IMR-90 (cell line): ENCODE results near the gene ZNF732. TPM values are rescaled to one million over a fixed set of nuclear protein-coding genes. Genes with fewer than 3 reads are reported as not detected.

ENCODE experiments used
- ATAC-seq: fragments of 200-7000 bp; cut with Tn5 transposase; 2 replicates; pipeline ENCODE4 v1.9.1; 2020; ENCODE audit warnings: low read depth, mild to moderate bottlenecking, moderate library complexity
- BruUV-seq: library from RNA; stranded (reverse); fragments of 400-500 nt; replicated peaks from 2 replicates; lab custom pipeline; 2021; lab: Mats Ljungman, UMichigan
- CTCF ChIA-PET: fragments of 300-600 bp; formaldehyde crosslinking; extraction: SDS; loops from one replicate; lab custom pipeline; 2021; ENCODE audit warnings: antibody characterized with exemption; lab: Yijun Ruan, JAX
- POLR2A ChIA-PET: fragments of 300-600 bp; sonication (Branson Sonifier 250); formaldehyde crosslinking; loops from one replicate; lab custom pipeline; 2022; ENCODE audit warnings: antibody characterized with exemption; ENCODE audit not compliant: unreplicated experiment; lab: Charles Lee
- DNase-seq: peaks from one replicate; pipeline ENCODE4 v3.0.0; 2013
- H2AFZ ChIP-seq: replicated peaks from 2 replicates; pipeline ENCODE3; 2013; ENCODE audit warnings: low read length, mild to moderate bottlenecking; ENCODE audit not compliant: poor library complexity
- H2AK5ac ChIP-seq: 2 replicates; pipeline ENCODE4 v1.6.1; 2013; ENCODE audit warnings: low read depth, low read length, inconsistent platforms
- H2AK9ac ChIP-seq: replicated peaks from 2 replicates; pipeline ENCODE3; 2013; ENCODE audit warnings: mild to moderate bottlenecking, low read depth, low read length, moderate library complexity; ENCODE audit not compliant: poor library complexity
- H2BK120ac ChIP-seq: 2 replicates; pipeline ENCODE4 v1.6.1; 2013; ENCODE audit warnings: low read depth, low read length, inconsistent platforms
- H2BK15ac ChIP-seq: 3 replicates; pipeline ENCODE4 v1.6.1; 2013; ENCODE audit warnings: low read depth, low read length, inconsistent platforms
- H2BK20ac ChIP-seq: 2 replicates; pipeline ENCODE4 v1.6.1; 2013; ENCODE audit warnings: low read depth, mild to moderate bottlenecking, inconsistent platforms, low read length, moderate library complexity
- H2BK5ac ChIP-seq: 2 replicates; pipeline ENCODE4 v1.6.1; 2013; ENCODE audit warnings: mild to moderate bottlenecking, low read depth, low read length, inconsistent platforms; ENCODE audit not compliant: poor library complexity, severe bottlenecking
- H3K14ac ChIP-seq: replicated peaks from 2 replicates; pipeline ENCODE4 v1.6.1; 2013; ENCODE audit warnings: low read depth, low read length, inconsistent platforms
- H3K18ac ChIP-seq: 2 replicates; pipeline ENCODE4 v1.6.1; 2013; ENCODE audit warnings: low read depth, low read length, control low read depth
- H3K23ac ChIP-seq: 2 replicates; pipeline ENCODE4 v1.6.1; 2013; ENCODE audit warnings: low read depth, low read length, inconsistent platforms
- H3K27ac ChIP-seq: 2 replicates; pipeline ENCODE4 v1.5.1; 2013; ENCODE audit warnings: mild to moderate bottlenecking, control low read depth, low read length; ENCODE audit not compliant: insufficient read depth
- H3K27me3 ChIP-seq: 2 replicates; pipeline ENCODE4 v1.6.1; 2013; ENCODE audit warnings: low read length; ENCODE audit not compliant: control insufficient read depth, insufficient read depth
- H3K36me3 ChIP-seq: 2 replicates; pipeline ENCODE4 v1.6.1; 2013; ENCODE audit warnings: low read length, mixed read lengths; ENCODE audit not compliant: control insufficient read depth, insufficient read depth
- H3K4ac ChIP-seq: 2 replicates; pipeline ENCODE4 v1.6.1; 2013; ENCODE audit warnings: low read depth, low read length, inconsistent platforms
- H3K4me1 ChIP-seq: 2 replicates; pipeline ENCODE4 v1.6.1; 2013; ENCODE audit warnings: low read length, mixed read lengths; ENCODE audit not compliant: control insufficient read depth, insufficient read depth
- H3K4me2 ChIP-seq: 2 replicates; pipeline ENCODE4 v1.6.1; 2013; ENCODE audit warnings: low read depth, mild to moderate bottlenecking, control low read depth, low read length, moderate library complexity
- H3K4me3 ChIP-seq: 2 replicates; pipeline ENCODE4 v1.5.1; 2013; ENCODE audit warnings: low read depth, mild to moderate bottlenecking, control low read depth, low read length, moderate library complexity; ENCODE audit not compliant: insufficient read depth
- H3K56ac ChIP-seq: 2 replicates; pipeline ENCODE4 v1.6.1; 2013; ENCODE audit warnings: low read length, inconsistent platforms; ENCODE audit not compliant: insufficient read depth; ENCODE audit errors: extremely low read depth
- H3K79me1 ChIP-seq, 2 experiments: 2 replicates each; pipeline ENCODE4 v1.6.1; 2013; ENCODE audit warnings: low read length in 2 of 2, inconsistent platforms in 1 of 2, low read depth in 1 of 2
- H3K9ac ChIP-seq: 2 replicates; pipeline ENCODE4 v1.6.1; 2013; ENCODE audit warnings: low read depth, low read length, control low read depth
- H3K9me1 ChIP-seq: 2 replicates; pipeline ENCODE4 v1.6.1; 2013; ENCODE audit warnings: low read length, inconsistent platforms; ENCODE audit not compliant: insufficient read depth
- H3K9me3 ChIP-seq: 2 replicates; pipeline ENCODE4 v1.6.1; 2013; ENCODE audit warnings: low read length; ENCODE audit not compliant: control insufficient read depth, insufficient read depth
- H4K20me1 ChIP-seq: 2 replicates; pipeline ENCODE4 v1.6.1; 2013; ENCODE audit warnings: low read length, inconsistent platforms; ENCODE audit not compliant: insufficient read depth
- H4K5ac ChIP-seq: 2 replicates; pipeline ENCODE4 v1.6.1; 2013; ENCODE audit warnings: mild to moderate bottlenecking, low read depth, low read length, control low read depth
- H4K8ac ChIP-seq, 2 experiments: 2 replicates each; pipeline ENCODE4 v1.6.1; 2013; ENCODE audit warnings: low read depth in 2 of 2, low read length in 2 of 2, control low read depth in 1 of 2, inconsistent platforms in 1 of 2
- H4K91ac ChIP-seq: 2 replicates; pipeline ENCODE4 v1.6.1; 2013; ENCODE audit warnings: low read depth, low read length, inconsistent platforms; ENCODE audit not compliant: insufficient read depth
- BHLHE40 ChIP-seq: fragments of 150-350 bp; IDR thresholded peaks from 2 replicates; pipeline ENCODE4 v1.6.1; 2016; ENCODE audit warnings: mild to moderate bottlenecking, low read depth, low read length
- CEBPB ChIP-seq: IDR thresholded peaks from 2 replicates; pipeline ENCODE4 v1.6.1; 2012; ENCODE audit warnings: low read depth, low read length, improper control_type of control experiment
- CHD1 ChIP-seq: IDR thresholded peaks from 2 replicates; pipeline ENCODE4 v1.6.1; 2012; ENCODE audit warnings: low read depth, low read length, improper control_type of control experiment
- MAFK ChIP-seq: IDR thresholded peaks from 2 replicates; pipeline ENCODE4 v1.6.1; 2012; ENCODE audit warnings: low read depth, low read length, improper control_type of control experiment
- MXI1 ChIP-seq: IDR thresholded peaks from 2 replicates; pipeline ENCODE4 v1.6.1; 2012; ENCODE audit warnings: low read depth, mild to moderate bottlenecking, low read length, moderate library complexity, borderline replicate concordance
- NFE2L2 ChIP-seq: fragments of 150-350 bp; IDR thresholded peaks from 2 replicates; pipeline ENCODE4 v1.6.1; 2016; ENCODE audit warnings: low read depth, mild to moderate bottlenecking, low read length
- POLR2A ChIP-seq: IDR thresholded peaks from 2 replicates; pipeline ENCODE4 v1.6.1; 2012; ENCODE audit warnings: mild to moderate bottlenecking, low read depth, low read length
- RAD21 ChIP-seq: IDR thresholded peaks from 2 replicates; pipeline ENCODE4 v1.6.1; 2012; ENCODE audit warnings: low read length, improper control_type of control experiment
- RCOR1 ChIP-seq: IDR thresholded peaks from 2 replicates; pipeline ENCODE4 v1.6.1; 2012; ENCODE audit warnings: mild to moderate bottlenecking, low read length, improper control_type of control experiment; ENCODE audit not compliant: insufficient replicate concordance
- RFX5 ChIP-seq: IDR thresholded peaks from 2 replicates; pipeline ENCODE4 v1.8.0; 2012; ENCODE audit warnings: low read depth, mild to moderate bottlenecking, low read length, moderate library complexity
- SMC3 ChIP-seq: fragments of 150-350 bp; IDR thresholded peaks from 2 replicates; pipeline ENCODE4 v1.6.1; 2016; ENCODE audit warnings: low read depth, mild to moderate bottlenecking, antibody characterized with exemption, low read length, moderate library complexity
- WGBS, 2 experiments: methylation state at CpG; one replicate each; pipeline versions ENCODE4 v1.1.5 to v1.1.7; 2013; ENCODE audit warnings: missing lambda C conversion rate in 2 of 2; ENCODE audit not compliant: insufficient read length in 1 of 2; ENCODE audit errors: extremely low coverage in 2 of 2; 5-methylcytosine and 5-hydroxymethylcytosine counted together
- dilution Hi-C: fragments of 300-500 bp; cut with HindIII; formaldehyde crosslinking; loops from one replicate; pipeline ENCODE4 v1.14.3; 2018; ENCODE audit warnings: low sequenced_read_pairs; ENCODE audit not compliant: unreplicated experiment
- in situ Hi-C: fragments of 300-500 bp; cut with MboI; formaldehyde crosslinking; loops from 3 replicates; pipeline ENCODE4 v1.14.3; 2019; ENCODE audit warnings: low sequenced_read_pairs, inconsistent platforms, mixed read lengths
- intact Hi-C: fragments of 100-400 bp; cut with micrococcal nuclease; formaldehyde crosslinking; loops from 2 replicates; pipeline ENCODE4 v1.10.0; 2022
- polyA plus RNA-seq, 3 experiments: library from polyadenylated mRNA; depleted of rRNA; stranded (reverse); fragments of >200 nt; gene quantifications; 2 replicates each; pipeline ENCODE4 v1.2.3, GENCODE V29; 2012; ENCODE audit warnings: low replicate concordance in 1 of 3
- total RNA-seq: library from RNA; depleted of rRNA; stranded (reverse); fragments of >200 nt; gene quantifications from 2 replicates; pipeline ENCODE4 v1.2.3, GENCODE V29; 2012
- TF ChIP-seq, protein P1 (sequence below): fragments of 150-350 bp; IDR thresholded peaks from 2 replicates; pipeline ENCODE4 v1.6.1; 2017; ENCODE audit warnings: mild to moderate bottlenecking, antibody characterized with exemption, low read length, low read depth

ZNF732 gene
- total and polyA plus RNA-seq, 2 of the 4 experiments (the other 2 are of a cell fraction), result under 0.01 TPM; not detected in 1

DNA sequence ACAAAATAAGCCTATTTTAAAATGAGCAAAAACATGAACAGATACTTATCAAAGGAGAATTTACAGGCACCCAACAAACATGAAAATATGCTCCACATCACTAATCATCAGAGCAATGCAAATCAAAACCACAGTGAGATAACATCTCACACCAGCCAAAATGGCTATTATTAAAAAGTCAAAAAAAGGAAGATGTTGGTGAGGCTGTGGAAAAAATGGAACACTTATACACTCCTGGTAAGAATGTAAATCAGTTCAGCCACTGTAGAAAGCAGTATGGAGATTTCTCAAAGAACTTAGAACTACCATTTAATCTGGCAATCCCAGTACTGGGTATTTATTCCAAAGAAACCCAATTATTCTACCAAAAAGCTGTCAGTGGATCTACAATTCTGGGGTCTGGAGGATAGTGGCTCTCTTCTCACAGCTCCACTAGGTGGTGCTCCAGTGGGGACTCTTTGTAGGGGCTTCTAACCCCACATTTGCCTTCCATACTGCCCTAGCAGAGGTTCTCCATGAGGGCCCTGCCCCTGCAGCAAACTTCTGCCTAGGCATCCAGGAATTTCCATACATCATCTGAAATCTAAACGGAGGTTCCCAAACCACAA lies 9.1 kb upstream of the ZNF732 start:
- Histone ChIP-seq H3K9ac (no peak overlapping the region), H2AFZ (no peak overlapping the region), H3K36me3 (no peaks in the 10 kb centered on the region), H3K9me3 (peaks cover 26% of the 10 kb centered on the region), H4K5ac (no peak overlapping the region), H3K27ac (no peak overlapping the region), H3K27me3 (no peaks in the 10 kb centered on the region), H3K18ac (no peak overlapping the region), H4K8ac (no peak overlapping the region), H2BK120ac (no peak overlapping the region), H3K23ac (no peak overlapping the region), H3K79me1 (no peaks in the 10 kb centered on the region), H2BK15ac (no peak overlapping the region), H3K9me1 (no peaks in the 10 kb centered on the region), H4K20me1 (no peaks in the 10 kb centered on the region), H3K56ac (no peak overlapping the region), H2BK5ac (no peak overlapping the region), H3K4me3 (no peak overlapping the region), H2AK5ac (no peak overlapping the region), H3K4me2 (no peak overlapping the region), H4K91ac (no peak overlapping the region), H2BK20ac (no peak overlapping the region), H3K14ac (no peak overlapping the region), H3K4ac (no peak overlapping the region), H2AK9ac (no peak overlapping the region), H3K4me1 (no peaks in the 10 kb centered on the region)
- DNase-seq (no peak), ATAC-seq (no peak)
- in situ Hi-C loops (no loop called here), intact Hi-C loops (no loop called here), dilution Hi-C loops (no loop called here)
- BruUV-seq, result no TSS peak
- ChIA-PET CTCF (no interaction called here), POLR2A (no interaction called here)
- WGBS, 2 experiments, result 20% methylated on average over 1 of the region's 1 CpG; no CpG with 5 or more reads in 1 of the 2 experiments
- TF ChIP-seq RAD21, result no peak
- no peak for TF ChIP-seq BHLHE40
- TF ChIP-seq, protein P1, sequence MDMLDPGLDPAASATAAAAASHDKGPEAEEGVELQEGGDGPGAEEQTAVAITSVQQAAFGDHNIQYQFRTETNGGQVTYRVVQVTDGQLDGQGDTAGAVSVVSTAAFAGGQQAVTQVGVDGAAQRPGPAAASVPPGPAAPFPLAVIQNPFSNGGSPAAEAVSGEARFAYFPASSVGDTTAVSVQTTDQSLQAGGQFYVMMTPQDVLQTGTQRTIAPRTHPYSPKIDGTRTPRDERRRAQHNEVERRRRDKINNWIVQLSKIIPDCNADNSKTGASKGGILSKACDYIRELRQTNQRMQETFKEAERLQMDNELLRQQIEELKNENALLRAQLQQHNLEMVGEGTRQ, result no peak
- TF ChIP-seq MXI1, result no peak
- TF ChIP-seq SMC3, result no peak
- no peak for TF ChIP-seq POLR2A
- no peak for TF ChIP-seq CEBPB
- no peak for TF ChIP-seq RFX5
- TF ChIP-seq NFE2L2, result no peak
- no peak for TF ChIP-seq RCOR1
- no peak for TF ChIP-seq MAFK
- TF ChIP-seq CHD1, result no peak
